Fibroblast of lung (primary cell): ENCODE results near the gene MACROD2. TPM values are rescaled to one million over a fixed set of nuclear protein-coding genes. Genes with fewer than 3 reads are reported as not detected.

Experiments used
- DNase-seq, 2 donors: peaks; one replicate each; pipeline versions ENCODE4 v3.0.0 to v3.0.0-alpha.2; 2010; ENCODE audit warnings: low read depth in 2 of 2
- H2AFZ ChIP-seq: 2 replicates; pipeline ENCODE4 v1.5.1; 2012; ENCODE audit warnings: low read length, control low read depth, inconsistent platforms
- H3K27ac ChIP-seq: 2 replicates; pipeline ENCODE4 v1.5.1; 2011; ENCODE audit warnings: low read length, control low read depth; ENCODE audit not compliant: insufficient read depth
- H3K27me3 ChIP-seq: 2 replicates; pipeline ENCODE4 v1.5.1; 2011; ENCODE audit warnings: mild to moderate bottlenecking, low read length; ENCODE audit not compliant: control insufficient read depth, insufficient read depth
- H3K36me3 ChIP-seq: 2 replicates; pipeline ENCODE4 v1.5.1; 2011; ENCODE audit warnings: low read length; ENCODE audit not compliant: control insufficient read depth, insufficient read depth
- H3K4me1 ChIP-seq: 2 replicates; pipeline ENCODE4 v1.5.1; 2011; ENCODE audit warnings: low read length; ENCODE audit not compliant: control insufficient read depth, insufficient read depth; ENCODE audit errors: extremely low read depth
- H3K4me2 ChIP-seq: 2 replicates; pipeline ENCODE4 v1.5.1; 2011; ENCODE audit warnings: low read length, control low read depth; ENCODE audit not compliant: insufficient read depth; ENCODE audit errors: extremely low read depth
- H3K4me3 ChIP-seq, 4 experiments: fragments of 200-600 bp in 1 of 4; sonication (generic) in 1 of 4; replicated peaks in 1 of 4; 2 replicates each; pipeline ENCODE4 v1.5.1; 2011 to 2016; ENCODE audit warnings: low read length in 4 of 4, low read depth in 3 of 4, mild to moderate bottlenecking in 3 of 4, control low read depth in 2 of 4, inconsistent platforms in 1 of 4, mixed read lengths in 1 of 4; ENCODE audit not compliant: insufficient read depth in 1 of 4; ENCODE audit errors: control extremely low read depth in 1 of 4
- H3K79me2 ChIP-seq: 2 replicates; pipeline ENCODE4 v1.5.1; 2012; ENCODE audit warnings: mild to moderate bottlenecking, low read length, inconsistent platforms; ENCODE audit not compliant: control insufficient read depth, insufficient read depth
- H3K9ac ChIP-seq: 2 replicates; pipeline ENCODE4 v1.5.1; 2011; ENCODE audit warnings: mild to moderate bottlenecking, low read length, control low read depth; ENCODE audit not compliant: insufficient read depth
- H3K9me3 ChIP-seq: 2 replicates; pipeline ENCODE4 v1.5.1; 2012; ENCODE audit warnings: low read depth, low read length; ENCODE audit not compliant: control insufficient read depth, insufficient read depth
- H4K20me1 ChIP-seq: 2 replicates; pipeline ENCODE4 v1.5.1; 2011; ENCODE audit warnings: low read length; ENCODE audit not compliant: control insufficient read depth, insufficient read depth; ENCODE audit errors: extremely low read depth
- EZH2 ChIP-seq: IDR thresholded peaks from 2 replicates; pipeline ENCODE4 v1.5.1; 2012; ENCODE audit warnings: low read length, control low read depth, mild to moderate bottlenecking; ENCODE audit errors: missing control alignments
- polyA plus RNA-seq, 2 donors: library from polyadenylated mRNA; depleted of rRNA in 1 of 2; stranded (reverse) in 1 of 2; unstranded in 1 of 2; fragments of >200 nt; gene quantifications; 2 replicates each; pipeline ENCODE4 v1.2.1, GENCODE V29; 2011 to 2012; ENCODE audit warnings: missing spikeins in 1 of 2
- total RNA-seq: library from RNA; depleted of rRNA; stranded (reverse); fragments of >200 nt; gene quantifications from 2 replicates; pipeline ENCODE4 v1.2.1, GENCODE V29; 2014
- TF ChIP-seq, protein P1 (sequence below), 2 donors: IDR thresholded peaks in 1 of 2; conservative IDR thresholded peaks in 1 of 2; 1 replicate in 1 of 2; 2 replicates in 1 of 2; pipeline ENCODE4 v1.5.1; 2011 to 2012; ENCODE audit warnings: low read length in 2 of 2, control low read depth in 1 of 2, inconsistent platforms in 1 of 2, low read depth in 1 of 2, mild to moderate bottlenecking in 1 of 2

Gene MACROD2
- total and polyA plus RNA-seq, 2 donors (not counting 1 experiment from before 2014, with no cell fraction given): 0.54 to 1.7 TPM

DNA sequence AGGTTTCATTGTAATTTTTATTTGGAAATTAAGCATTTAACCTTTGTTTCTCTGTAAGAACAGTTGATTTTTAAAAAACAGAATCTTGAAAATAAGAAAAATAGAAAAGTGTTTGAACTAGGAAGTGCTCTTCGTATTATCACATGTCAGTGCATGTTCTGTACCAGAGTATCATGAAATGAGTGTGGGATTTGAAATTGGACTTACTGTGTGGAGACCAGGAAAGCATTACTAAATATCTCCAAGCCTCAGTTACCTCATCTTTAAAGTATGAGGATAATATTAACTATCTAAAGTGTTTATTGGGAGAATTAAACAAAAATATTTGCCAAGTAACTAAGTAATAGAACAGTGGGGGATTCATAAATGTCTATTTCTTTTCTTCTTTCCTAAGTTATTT is 499.0 kb downstream of the MACROD2 start:
- H4K20me1 ChIP-seq: no peaks in the 10 kb centered on the region
- H3K27ac ChIP-seq: no peak overlapping the region
- H3K4me3 ChIP-seq: no peak overlapping the region
- H3K36me3 ChIP-seq: no peaks in the 10 kb centered on the region
- H3K79me2 ChIP-seq: no peaks in the 10 kb centered on the region
- H2AFZ ChIP-seq: peak overlapping the region; percentile 45
- no peaks in the 10 kb centered on the region for H3K4me1 ChIP-seq
- no peaks in the 10 kb centered on the region for H3K9me3 ChIP-seq
- DNase-seq: no peak
- no peak overlapping the region for H3K4me2 ChIP-seq
- no peak overlapping the region for H3K9ac ChIP-seq
- TF ChIP-seq, protein P1, sequence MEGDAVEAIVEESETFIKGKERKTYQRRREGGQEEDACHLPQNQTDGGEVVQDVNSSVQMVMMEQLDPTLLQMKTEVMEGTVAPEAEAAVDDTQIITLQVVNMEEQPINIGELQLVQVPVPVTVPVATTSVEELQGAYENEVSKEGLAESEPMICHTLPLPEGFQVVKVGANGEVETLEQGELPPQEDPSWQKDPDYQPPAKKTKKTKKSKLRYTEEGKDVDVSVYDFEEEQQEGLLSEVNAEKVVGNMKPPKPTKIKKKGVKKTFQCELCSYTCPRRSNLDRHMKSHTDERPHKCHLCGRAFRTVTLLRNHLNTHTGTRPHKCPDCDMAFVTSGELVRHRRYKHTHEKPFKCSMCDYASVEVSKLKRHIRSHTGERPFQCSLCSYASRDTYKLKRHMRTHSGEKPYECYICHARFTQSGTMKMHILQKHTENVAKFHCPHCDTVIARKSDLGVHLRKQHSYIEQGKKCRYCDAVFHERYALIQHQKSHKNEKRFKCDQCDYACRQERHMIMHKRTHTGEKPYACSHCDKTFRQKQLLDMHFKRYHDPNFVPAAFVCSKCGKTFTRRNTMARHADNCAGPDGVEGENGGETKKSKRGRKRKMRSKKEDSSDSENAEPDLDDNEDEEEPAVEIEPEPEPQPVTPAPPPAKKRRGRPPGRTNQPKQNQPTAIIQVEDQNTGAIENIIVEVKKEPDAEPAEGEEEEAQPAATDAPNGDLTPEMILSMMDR (conservative IDR thresholded peaks at IDR 0.05 in 1 of 2, IDR thresholded peaks at IDR 0.05 in 1 of 2; ENCODE audit: low read depth in 1 of 2, low read length in 2 of 2): no peak
- TF ChIP-seq EZH2: no peak
- no peaks in the 10 kb centered on the region for H3K27me3 ChIP-seq

DNA sequence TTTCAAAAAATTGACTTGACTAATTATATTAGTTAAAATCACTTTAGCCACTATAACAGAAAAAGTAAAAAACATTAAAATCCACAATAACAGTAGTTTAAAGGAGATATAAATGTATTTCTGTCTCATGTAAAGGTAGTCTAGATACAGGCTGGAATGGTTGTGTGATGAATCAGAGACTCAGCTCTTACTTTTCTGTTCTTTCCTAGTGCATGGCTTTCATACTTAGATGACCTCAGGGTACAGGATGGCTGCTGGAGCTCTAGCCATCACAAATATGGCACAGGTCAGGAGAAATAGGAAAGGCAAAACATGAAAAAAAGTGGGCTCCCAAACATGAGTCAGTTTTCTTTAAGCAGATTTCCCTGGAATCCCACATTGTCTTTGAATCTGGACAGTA is 499.8 kb downstream of the MACROD2 start:
- TF ChIP-seq, protein P1 (conservative IDR thresholded peaks at IDR 0.05 in 1 of 2, IDR thresholded peaks at IDR 0.05 in 1 of 2; ENCODE audit: low read depth in 1 of 2, low read length in 2 of 2): no peak
- TF ChIP-seq EZH2: no peak
- H3K4me2 ChIP-seq: no peak overlapping the region
- no peaks in the 10 kb centered on the region for H3K9me3 ChIP-seq
- DNase-seq: no peak
- H3K36me3 ChIP-seq: no peaks in the 10 kb centered on the region
- no peaks in the 10 kb centered on the region for H3K27me3 ChIP-seq
- H3K4me1 ChIP-seq: no peaks in the 10 kb centered on the region
- no peaks in the 10 kb centered on the region for H4K20me1 ChIP-seq
- no peak overlapping the region for H3K27ac ChIP-seq
- H3K4me3 ChIP-seq: no peak overlapping the region
- H2AFZ ChIP-seq: no peak overlapping the region
- no peaks in the 10 kb centered on the region for H3K79me2 ChIP-seq
- H3K9ac ChIP-seq: no peak overlapping the region

DNA sequence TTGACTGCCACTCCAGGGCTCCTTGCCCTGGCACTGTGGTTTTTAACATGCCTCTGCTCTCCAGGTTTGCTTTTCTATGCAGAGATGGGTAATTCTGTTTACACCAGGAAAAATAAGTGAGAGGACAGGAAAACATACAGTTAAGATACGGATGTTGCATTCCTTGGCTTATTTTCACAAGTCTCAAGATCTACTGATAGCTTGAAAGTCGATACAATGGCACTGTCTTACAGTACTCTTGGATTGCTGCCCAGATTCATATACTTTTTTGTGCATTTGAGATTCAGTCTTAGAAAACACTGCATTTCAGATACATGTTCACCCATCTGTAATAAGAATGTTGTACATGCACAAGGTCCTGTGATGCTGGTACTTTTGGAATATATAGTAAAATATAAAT is 501.7 kb downstream of the MACROD2 start:
- H3K4me2 ChIP-seq: no peak overlapping the region
- no peak for DNase-seq
- no peak overlapping the region for H2AFZ ChIP-seq
- H3K27ac ChIP-seq: no peak overlapping the region
- no peaks in the 10 kb centered on the region for H3K27me3 ChIP-seq
- H3K4me3 ChIP-seq: no peak overlapping the region
- no peaks in the 10 kb centered on the region for H3K9me3 ChIP-seq
- no peaks in the 10 kb centered on the region for H3K4me1 ChIP-seq
- no peaks in the 10 kb centered on the region for H3K79me2 ChIP-seq
- H4K20me1 ChIP-seq: no peaks in the 10 kb centered on the region
- H3K9ac ChIP-seq: no peak overlapping the region
- TF ChIP-seq, protein P1 (conservative IDR thresholded peaks at IDR 0.05 in 1 of 2, IDR thresholded peaks at IDR 0.05 in 1 of 2; ENCODE audit: low read depth in 1 of 2, low read length in 2 of 2): no peak
- no peak for TF ChIP-seq EZH2
- no peaks in the 10 kb centered on the region for H3K36me3 ChIP-seq
